Renal pelvis (tissue), 4 donors: ENCODE data around the gene CBX1. TPM values are rescaled to one million over a fixed set of nuclear protein-coding genes. Genes with fewer than 3 reads are reported as not detected.

Experiments used
- DNase-seq: peaks from one replicate; pipeline ENCODE4 v3.0.0-alpha.2; 2013
- polyA plus RNA-seq, 3 donors: library from polyadenylated mRNA; unstranded; fragments of 120-200 nt; gene quantifications; one replicate each; pipeline ENCODE4 v1.2.1, GENCODE V29; 2013; ENCODE audit not compliant: insufficient read length in 3 of 3

CBX1 gene
- polyA plus RNA-seq, 3 donors = 156 to 200 (median 184) TPM

DNA sequence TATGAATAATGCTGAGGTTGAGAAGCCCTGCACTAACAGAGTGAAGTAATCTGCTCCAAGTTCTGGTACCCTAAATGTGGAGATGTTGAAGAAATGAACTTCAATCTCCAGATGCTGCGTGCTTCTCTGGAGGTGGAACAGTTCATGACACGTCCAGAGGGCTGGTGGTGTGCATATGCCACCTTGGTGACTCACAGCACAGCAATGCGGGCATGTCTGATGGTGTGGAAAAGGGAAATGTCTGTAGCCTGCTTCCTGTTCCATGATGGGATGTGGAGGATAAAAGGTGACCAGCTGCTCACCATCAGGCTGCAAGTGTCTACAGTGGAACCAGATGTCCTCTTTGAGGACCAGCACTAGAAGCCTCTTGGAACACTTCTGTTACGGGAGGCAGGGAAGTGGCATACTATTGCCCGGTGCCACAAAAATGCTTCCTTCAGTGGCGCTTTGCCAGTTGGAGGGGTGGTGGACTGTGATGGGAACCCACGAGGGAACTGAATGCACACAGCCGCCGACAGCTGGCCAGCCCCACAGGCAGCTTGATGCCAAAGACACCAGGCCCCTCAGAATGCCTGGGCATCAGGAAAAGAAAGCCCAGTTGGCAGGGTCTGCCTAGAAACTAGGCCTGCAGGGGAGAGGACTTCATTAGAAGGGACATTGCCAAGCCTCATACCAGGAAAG, 26.2 kb upstream of the CBX1 start:
- DNase-seq = no peak

DNA sequence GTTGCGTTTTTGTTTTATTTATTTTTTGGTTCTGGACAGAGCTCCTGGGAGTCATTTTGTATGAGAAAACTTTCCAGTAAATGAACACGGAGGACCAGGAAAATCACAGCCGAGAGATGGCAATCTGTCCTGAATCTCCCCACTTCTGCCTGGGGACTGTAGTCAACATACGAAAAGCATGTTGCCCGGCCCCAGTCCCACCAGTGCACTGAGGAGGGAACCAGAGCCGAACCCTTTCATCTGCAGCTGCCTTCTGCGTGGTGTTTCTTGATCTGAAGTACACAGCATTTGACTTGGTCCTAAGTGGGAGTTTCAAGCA, 25.2 kb upstream of the CBX1 start:
- DNase-seq = no peak

DNA sequence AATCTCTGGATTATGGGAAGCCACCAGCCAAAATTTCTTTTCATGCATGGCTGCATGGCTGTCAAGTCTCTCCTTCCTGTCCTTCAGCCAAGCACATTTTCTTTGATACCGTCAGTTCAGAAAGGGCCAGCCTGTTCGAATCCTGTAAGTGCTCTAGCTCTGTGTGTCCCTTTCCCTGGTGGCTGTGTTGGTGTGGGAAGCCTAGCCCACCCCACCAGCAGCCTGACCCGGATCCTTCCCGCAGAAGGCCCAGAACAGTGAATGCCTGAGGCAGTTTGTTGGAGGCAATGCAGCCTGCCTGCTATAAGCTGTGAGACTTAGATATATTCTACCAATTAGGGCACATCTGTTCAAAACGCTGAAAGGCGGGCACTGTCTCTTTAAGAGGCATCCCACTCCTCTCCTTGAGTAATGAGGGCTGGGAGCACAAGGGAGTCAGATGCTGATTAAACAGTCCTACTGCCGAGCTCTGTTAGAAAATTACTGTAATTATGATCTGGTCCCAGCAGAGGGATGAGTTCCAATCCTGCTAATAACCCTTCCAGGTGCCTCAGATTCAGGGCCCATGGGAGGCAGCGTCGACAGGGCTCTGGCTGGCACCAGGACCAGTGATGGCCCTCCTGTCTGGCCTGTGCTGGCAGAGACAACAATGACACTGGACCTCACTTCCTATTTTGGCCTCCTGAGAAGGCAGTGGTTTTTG, 24.7 kb upstream of the CBX1 start:
- DNase-seq = no peak

DNA sequence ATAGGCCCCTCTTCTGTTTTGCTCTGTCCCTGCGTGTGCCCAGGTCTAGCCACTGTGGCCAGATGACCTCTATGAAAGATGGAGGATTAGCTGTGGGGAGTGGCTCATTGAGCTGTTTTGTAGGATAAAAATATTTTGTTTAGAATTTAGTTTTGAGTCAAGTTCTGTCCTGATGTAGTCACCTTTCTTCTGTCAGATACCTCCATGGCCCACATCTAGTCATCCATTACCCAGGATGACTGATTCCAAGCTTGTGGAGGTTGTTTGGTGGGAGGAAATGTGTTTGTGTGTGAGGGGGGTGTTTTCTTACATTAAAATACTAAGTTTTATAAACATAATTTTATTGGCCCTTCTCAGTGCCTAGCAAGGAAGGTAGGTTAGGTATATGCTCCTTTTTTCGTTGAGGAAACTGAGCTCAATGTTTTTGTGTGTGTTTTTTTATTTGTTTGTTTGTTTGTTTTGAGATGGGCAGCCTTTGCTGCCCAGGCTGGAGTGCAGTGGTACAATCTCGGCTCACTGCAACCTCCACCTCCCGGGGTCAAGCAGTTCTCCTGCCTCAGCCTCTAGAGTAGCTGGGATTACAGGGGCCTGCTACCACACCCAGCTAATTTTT, 22.6 kb upstream of the CBX1 start:
- DNase-seq = no peak

DNA sequence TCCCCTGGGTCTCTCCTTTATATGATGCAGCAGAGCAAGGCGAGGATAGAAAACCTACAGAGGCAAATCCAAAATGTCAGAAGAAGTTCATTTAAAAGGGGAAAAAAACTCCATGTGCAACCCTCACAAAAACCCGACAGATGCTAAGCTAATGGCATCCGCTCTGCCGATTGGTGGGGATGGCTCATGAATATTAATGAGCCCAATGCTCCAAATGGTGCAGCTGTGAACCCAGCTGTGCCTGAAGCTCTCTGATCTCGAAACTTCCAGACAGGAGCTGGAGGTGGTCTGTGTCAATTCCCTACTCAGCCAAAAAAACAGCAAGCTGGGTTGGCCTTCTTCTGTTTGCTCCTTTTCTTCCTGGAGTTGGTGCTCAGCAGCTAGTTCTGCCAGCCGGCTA, 21.8 kb upstream of the CBX1 start:
- no peak for DNase-seq

DNA sequence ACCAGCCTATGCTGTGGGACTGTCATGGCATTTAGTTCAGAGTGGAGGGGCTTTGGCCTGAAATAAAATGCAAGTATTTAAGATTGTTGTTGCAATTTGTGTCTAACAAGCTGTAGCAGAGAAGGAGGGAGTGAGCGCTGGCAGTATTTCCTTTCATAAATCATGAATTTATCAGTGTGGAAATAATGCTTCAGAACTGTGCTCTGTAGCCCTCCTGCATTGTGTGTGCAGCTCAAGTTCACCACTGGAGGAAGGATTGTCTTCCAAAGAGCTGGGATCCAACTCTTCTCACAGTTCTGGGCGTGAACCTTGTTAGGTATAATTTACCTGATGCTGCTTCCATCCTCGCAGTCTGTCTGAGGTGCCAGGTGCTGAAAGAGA, 21.4 kb upstream of the CBX1 start:
- DNase-seq = no peak

DNA sequence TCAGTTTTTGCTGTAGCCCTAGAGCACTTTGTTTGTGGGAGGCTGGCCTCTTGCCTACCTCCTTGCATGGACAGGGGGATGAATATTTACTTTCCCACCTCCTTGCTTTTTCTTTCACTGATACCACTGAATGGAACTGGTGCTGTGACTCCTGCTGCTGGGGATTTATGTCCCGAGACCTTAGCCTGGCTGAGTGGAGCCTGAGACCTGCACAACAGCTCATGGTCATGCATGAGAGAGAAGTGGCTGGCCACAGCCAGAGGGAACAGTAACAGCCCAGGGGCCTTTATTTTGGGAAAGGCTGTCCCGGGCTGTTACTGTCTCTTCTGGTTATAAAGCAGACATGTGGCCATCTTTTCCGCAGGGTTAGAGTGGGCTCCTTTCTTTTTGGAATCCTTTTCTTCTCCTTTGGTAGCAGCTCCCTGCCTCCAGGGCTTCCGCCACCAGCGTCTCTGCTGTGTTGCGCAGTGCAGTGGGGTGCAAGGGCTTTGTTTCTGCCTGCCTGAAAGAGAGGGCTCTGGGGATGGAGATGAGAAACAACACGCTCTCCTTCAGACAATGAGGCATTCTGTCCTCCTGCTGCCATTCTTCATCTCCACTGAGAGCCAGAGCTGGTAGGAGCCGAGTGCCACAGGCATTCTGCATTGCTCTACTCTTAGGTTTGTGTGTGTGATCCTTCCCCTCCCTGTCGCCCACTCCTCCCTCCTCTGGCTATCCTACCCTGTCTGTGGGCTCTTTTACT, 20.8 kb upstream of the CBX1 start:
- no peak for DNase-seq

DNA sequence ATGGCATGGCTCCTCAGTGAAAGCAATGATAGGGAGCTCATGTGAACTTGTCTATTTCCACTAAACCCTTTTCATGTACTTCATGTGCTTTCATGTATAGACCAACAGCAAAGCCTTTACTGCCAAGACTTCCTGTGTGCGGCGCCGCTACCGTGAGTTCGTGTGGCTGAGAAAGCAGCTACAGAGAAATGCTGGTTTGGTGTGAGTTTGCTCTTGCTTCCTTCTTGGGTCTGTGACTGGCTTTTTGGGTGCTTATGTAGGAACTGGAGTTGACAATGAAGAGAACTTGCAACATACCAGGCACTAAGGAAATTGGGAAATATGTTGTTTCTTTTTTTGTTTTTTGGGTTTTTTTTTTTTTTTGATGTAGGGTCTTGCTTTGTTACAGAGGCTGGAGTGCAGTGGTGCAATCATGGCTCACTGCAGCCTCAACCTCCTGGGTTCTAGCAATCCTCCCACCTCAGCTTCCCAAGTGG, 12.0 kb upstream of the CBX1 start:
- DNase-seq = no peak

DNA sequence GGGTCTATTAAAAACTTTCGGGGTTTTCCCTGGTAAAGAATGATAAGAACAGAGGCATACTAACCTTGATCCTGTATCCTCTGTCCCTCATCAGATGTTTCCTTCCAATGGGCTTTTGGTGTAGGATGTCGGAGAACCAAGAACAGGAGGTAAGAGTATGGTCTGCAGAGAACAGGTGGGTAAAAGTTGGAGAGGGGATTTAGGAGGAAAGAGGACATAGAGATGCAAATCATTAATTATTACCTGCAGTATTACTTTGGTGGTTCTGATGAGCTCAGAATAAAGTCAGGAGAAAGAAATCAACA, 10.6 kb upstream of the CBX1 start:
- no peak for DNase-seq

DNA sequence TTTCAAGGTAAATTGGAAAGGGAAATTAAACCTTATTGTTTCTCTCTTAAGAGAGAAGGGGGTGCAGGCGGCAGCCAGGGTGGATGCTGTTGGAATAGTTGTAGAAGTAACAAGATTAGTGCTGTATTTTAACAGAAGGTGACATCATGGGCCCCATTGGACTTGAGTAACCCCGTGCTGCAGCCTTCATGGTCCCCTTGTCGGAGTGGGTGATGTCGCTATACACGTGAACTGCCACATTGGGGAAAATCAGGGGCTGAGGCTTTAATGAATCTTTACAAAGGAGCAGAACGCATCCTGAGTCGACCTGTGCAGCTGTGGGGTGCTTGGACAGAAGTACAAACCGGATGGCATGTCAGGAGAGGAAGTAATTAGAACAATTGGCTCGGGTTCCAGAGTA, 9.5 kb upstream of the CBX1 start:
- no peak for DNase-seq

DNA sequence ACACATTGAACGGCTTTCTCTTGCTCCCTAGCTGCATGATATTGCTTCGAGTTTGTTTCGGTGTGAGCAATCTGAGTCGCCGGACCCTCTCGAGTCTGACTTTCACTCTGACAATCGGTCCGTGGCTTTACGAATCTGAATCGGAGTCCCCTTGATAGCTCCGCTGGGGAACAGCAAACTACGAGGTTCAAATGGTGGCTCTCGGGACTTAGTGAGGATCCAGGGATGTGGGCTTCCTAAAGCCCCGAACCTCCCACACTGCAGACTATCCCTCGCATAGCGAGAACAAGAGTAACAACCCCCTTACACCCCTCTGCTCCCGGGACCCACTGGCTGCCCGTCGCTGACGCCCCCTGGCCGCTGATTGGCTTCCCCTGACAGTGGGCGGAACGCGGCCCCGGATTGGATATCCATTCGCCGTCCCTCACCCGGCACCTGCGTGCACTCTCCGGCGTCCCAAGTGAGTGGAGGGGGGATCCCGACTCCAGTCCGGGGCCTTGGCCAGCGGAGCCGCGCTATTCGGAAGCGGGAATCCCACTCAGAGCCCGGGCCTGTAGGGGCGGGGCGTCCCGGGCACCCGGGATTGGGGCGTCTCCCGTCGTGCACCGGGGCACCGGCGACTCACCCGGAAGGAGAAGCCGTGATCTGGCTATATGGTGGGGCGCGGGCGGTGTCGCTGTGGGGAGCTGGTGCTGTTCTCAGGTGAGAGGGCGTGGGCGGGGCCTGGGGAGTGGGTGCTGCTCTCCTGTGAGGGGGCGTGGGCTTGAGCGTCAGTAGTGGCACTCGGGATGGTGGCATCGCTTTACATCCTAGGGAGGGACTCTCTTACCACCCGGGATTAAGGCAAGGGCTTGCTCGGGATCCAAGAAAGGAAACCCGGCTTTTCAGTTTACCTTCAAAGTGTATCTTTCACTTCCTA, 6.1 kb upstream of the CBX1 start, which contains the start of gene SNX11:
TSS of gene SNX11 (plus strand) at position 630 of the 919 bp plus-strand sequence. CDS start 4,278 bp downstream, outside the sequence.
- DNase-seq = peak; percentile 89

DNA sequence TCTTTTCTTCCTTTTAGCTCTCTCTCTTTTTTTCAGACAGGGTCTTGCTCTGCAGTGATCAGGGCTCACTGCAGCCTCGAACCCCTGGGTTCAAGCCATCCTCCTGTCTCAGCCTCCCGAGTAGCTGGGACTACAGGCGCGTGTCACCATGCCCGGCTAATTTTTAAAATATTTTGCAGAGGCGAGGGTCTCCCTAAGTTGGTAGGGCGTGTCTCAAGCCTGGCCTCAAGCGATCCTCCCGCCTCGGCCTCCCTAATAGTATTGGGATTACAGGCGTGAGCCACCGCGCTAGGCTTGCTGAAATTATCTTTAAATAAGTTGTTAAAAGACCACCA, 5.5 kb upstream of the CBX1 start:
- no peak for DNase-seq

DNA sequence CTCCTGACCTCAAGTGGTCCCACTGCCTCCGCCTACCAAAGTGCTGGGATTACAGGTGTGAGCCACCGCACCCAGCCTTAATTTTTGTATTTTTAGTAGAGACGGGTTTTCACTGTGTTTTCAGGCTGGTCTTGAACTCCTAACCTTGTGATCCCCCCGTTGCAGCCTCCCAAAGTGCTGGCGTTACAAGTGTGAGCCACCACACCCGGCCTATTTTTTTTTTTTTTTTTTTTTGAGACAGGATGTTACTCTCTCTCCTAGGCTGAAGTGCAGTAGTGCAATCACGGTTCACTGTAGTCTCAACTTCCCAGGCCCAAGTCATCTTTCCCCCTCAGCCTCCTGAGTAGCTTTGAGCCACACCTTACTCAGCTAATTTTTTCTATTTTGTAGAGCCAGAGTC, 3.2 kb upstream of the CBX1 start:
- DNase-seq = no peak

DNA sequence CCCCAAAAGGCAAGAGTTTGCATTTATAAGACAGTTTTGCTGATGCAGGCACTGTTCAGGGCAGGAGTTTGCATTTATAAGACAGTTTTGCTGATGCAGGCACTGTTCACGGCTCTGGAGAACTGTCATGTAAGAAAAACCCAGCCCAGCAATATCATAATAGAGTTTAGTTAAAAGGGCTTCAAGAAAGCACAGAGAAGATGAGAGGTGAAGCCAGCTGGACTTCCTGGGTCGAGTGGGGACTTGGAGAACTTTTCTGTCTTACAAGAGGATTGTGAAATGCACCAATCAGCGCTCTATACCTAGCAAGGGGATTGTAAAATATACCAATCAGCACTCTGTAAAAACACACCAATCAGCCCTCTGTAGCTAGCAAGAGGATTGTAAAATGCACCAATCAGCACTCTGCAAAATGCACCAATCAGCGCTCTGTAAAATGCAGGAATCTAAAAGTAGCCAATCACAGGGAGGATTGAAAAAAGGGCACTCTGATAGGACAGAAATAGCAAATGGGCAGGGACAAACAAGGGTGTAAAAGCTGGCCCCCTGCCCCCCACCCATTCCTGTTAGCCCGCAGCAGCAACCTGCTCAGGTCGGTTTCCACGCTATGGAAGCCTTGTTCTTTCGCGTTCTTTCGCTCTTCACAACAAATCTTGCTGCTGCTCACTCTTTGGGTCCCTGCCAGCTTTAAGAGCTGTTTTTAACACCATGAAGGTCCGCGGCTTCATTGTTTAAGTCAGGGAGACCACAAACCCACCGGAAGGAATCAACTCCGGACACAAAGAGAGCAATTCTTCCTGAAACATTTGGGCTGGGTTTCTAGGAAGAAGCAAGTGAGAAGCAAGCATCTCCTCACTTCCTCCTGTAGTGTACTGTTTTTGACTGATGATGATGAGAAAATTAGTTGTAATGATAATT, 1.8 kb upstream of the CBX1 start:
- no peak for DNase-seq

DNA sequence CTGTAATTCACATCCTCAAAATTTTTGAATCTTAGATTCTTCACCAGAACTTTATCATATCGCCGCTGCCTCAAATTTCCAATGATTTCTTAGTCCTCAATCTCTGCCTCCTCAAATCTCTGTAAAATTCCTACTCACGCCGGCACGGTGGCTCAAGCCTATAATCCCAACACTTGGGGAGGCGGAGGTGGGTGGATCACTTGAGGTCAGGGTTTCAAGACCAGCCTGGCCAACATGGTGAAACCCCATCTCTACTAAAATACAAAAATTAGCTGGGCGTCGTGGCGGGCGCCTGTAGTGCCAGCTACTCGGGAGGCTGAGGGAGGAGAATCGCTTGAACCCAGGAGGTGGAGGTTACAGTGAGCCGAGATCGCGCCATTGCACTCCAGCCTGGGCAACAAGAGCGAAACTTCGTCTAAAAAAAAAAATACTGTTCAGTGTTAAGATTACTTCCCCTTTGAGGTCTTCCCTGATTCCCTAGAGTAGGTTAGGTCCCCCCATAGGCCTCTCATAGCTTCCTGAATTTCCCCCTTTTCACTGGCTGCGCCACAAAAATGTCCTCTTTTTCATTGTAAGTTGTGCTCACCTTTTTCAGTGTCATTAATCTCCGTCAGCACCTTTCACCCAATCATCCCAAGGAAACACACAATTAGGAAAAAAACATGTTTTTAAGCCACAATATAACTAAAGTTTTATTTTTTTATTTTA, 919 bp upstream of the CBX1 start:
- no peak for DNase-seq

DNA sequence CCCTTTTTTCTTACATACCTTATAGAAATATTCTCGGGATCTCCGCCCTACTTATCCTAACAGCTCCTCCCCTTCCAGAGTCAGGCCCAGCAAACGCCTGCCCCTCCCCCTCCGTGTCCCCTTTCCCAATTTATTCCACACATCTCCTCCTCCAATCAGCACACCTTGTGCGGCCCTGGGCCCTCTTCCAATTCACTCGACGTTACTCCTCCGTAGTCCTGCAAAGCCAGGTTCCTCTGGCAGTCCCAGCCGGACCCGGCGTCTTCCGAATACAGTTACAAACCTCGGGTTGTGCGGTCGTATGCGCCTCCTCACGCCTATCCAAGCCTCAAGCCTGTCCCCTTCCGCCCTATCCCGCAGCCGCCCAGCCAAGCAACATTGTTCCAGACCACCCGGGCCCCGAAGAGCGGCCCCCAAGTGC, 677 bp downstream of the CBX1 start:
- peak; percentile 72 for DNase-seq

DNA sequence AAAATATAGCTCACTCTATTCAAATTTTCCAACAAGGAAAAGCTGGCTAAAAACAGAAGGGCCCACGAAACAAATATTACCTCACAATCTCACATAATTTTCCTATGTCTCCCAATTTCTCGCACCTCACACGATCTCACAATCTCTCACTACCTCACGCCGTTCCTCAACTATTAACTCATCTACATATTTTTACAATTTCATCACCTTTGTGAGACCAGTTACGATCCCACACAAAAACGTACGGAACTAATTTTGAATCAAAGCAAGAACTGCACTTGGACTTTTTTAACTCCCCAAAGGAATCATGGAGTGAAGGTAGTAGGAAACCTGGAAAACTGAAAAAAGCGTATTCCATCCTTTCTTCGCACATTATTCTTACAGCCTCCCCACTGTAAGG, 1.1 kb downstream of the CBX1 start:
- DNase-seq = no peak

DNA sequence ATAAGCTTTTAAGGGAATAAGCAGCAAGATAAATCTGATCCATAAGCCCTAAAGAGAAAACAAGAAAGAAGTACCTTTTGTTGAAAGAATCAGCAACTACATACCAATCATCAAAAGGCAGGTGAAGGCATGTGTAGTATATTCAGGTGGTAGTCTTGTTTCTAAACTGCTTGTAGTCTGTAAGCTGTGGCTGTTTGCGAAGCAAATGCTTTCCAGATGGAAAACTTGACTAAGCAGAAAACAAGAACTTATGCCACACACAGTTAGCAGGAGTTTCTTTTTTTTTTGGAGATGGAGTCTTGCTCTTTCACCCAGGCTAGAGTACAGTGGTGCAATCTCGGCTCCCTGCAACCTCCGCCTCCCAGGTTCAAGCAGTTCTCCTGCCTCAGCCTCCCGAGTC, 5.7 kb downstream of the CBX1 start:
- no peak for DNase-seq

DNA sequence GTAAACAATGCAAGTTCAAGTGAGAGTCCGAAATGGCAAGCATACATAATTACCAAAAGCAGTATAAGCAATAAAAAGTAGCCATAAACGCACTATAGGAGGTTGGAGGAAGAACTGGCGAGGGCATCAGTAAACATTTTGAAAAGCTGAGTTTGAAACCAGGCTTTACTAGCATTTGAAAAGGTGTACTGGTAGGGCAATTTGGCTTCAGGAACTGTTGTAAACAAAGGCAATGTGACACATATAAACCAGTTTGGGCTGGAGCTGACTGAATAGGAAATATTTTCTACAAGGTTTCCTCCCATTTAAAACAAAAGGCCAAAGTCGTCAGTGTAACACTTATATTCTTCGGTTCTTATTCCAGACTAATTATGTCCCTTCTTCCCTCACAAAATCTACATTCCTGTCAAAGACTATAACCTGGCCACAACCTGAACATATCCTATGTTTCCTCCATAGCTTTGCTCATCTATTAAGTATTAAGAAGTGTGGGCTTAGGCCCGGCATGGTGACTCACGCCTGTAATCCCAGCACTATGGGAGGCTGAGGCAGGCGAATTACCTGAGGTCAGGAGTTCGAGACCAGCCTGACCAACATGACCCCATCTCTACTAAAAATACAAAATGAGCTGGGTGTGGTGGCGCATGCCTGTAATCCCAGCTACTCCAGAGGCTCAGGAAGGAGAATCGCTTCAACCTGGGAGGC, 7.8 kb downstream of the CBX1 start:
- DNase-seq = no peak
